HepG2 (cell line): Measurements from ENCODE around the gene CPA5. TPM values are rescaled to one million over a fixed set of nuclear protein-coding genes. Genes with fewer than 3 reads are reported as not detected.

ENCODE experiments used
- ATAC-seq: fragments of 200-7000 bp; cut with Tn5 transposase; 3 replicates; pipeline ENCODE4 v1.9.1; 2020; ENCODE audit warnings: mild to moderate bottlenecking, moderate library complexity
- BruUV-seq: library from RNA; stranded (reverse); fragments of 400-500 nt; replicated peaks from 2 replicates; lab custom pipeline; 2021; lab: Mats Ljungman, UMichigan
- CTCF ChIA-PET: fragments of 300-600 bp; formaldehyde crosslinking; extraction: SDS; loops from one replicate; lab custom pipeline; 2021; ENCODE audit warnings: low total read pairs, inconsistent platforms, low intra/inter-chr PET ratio; lab: Yijun Ruan, JAX
- POLR2A ChIA-PET: fragments of 350-600 bp; sonication (Branson Sonifier 250); formaldehyde crosslinking; loops from one replicate; lab custom pipeline; 2020; ENCODE audit warnings: antibody characterized with exemption, inconsistent platforms; lab: Yijun Ruan, JAX
- DNase-seq: peaks from one replicate; pipeline ENCODE4 v3.0.0-alpha.2; 2015; ENCODE audit warnings: low spot score
- FAIRE-seq: peaks from 3 replicates; lab custom pipeline; 2011; peaks lifted over from hg19 to GRCh38; lab: Jason Lieb, UNC
- H2AFZ ChIP-seq: one replicate; pipeline ENCODE4 v1.6.1; 2011; ENCODE audit warnings: low read length, inconsistent platforms
- H3K27ac ChIP-seq: fragments of 300-600 bp; 3 replicates; pipeline ENCODE4 v1.8.0; 2011; ENCODE audit warnings: mixed run types, mild to moderate bottlenecking, mixed read lengths, low read length, inconsistent platforms; ENCODE audit not compliant: insufficient read depth; ENCODE audit errors: extremely low read length
- H3K27me3 ChIP-seq, 2 experiments: fragments of 200-600 bp in 1 of 2; 2 replicates in 1 of 2; 3 replicates in 1 of 2; pipeline versions ENCODE4 v1.6.0 to v1.8.0; 2011; ENCODE audit warnings: low read length in 2 of 2, mild to moderate bottlenecking in 2 of 2, moderate library complexity in 2 of 2, inconsistent platforms in 1 of 2; ENCODE audit not compliant: insufficient read depth in 2 of 2, control insufficient read depth in 1 of 2
- H3K36me3 ChIP-seq, 2 experiments: fragments of 200-600 bp in 1 of 2; replicated peaks in 1 of 2; 2 replicates in 1 of 2; 3 replicates in 1 of 2; pipeline versions ENCODE4 v1.5.1 to v1.8.0; 2011; ENCODE audit warnings: low read length in 2 of 2, inconsistent platforms in 1 of 2; ENCODE audit not compliant: insufficient read depth in 2 of 2, control insufficient read depth in 1 of 2
- H3K4me1 ChIP-seq: 2 replicates; pipeline ENCODE4 v1.5.1; 2012; ENCODE audit warnings: low read length, inconsistent platforms; ENCODE audit not compliant: insufficient read depth
- H3K4me2 ChIP-seq: 2 replicates; pipeline ENCODE4 v1.6.0; 2011; ENCODE audit warnings: low read depth, low read length, inconsistent platforms
- H3K4me3 ChIP-seq, 3 experiments: fragments of 200-600 bp in 1 of 3; sonication (generic), shearing (Covaris generic) in 1 of 3; replicated peaks in 1 of 3; 2 replicates each; pipeline ENCODE4 v1.5.1; 2011 to 2016; ENCODE audit warnings: low read length in 3 of 3, inconsistent platforms in 2 of 3, low read depth in 2 of 3, mild to moderate bottlenecking in 2 of 3, control low read depth in 1 of 3, mixed read lengths in 1 of 3; ENCODE audit not compliant: insufficient read depth in 1 of 3
- H3K79me2 ChIP-seq: one replicate; pipeline ENCODE4 v1.6.1; 2011; ENCODE audit warnings: low read length, inconsistent platforms; ENCODE audit not compliant: insufficient read depth
- H3K9ac ChIP-seq: 2 replicates; pipeline ENCODE4 v1.6.0; 2011; ENCODE audit warnings: mild to moderate bottlenecking, low read depth, low read length, inconsistent platforms; ENCODE audit not compliant: insufficient read depth
- H3K9me3 ChIP-seq: 2 replicates; pipeline ENCODE4 v1.5.1; 2012; ENCODE audit warnings: mild to moderate bottlenecking, low read length
- H4K20me1 ChIP-seq: 2 replicates; pipeline ENCODE4 v1.6.0; 2011; ENCODE audit warnings: inconsistent platforms, mild to moderate bottlenecking, low read length, moderate library complexity; ENCODE audit not compliant: insufficient read depth
- MAFF ChIP-seq: IDR thresholded peaks from 2 replicates; pipeline ENCODE4 v1.6.1; 2011; ENCODE audit warnings: low read depth, low read length, improper control_type of control experiment
- RFXANK ChIP-seq: IDR thresholded peaks from 2 replicates; pipeline ENCODE4 v1.6.1; 2016
- SP140L ChIP-seq: sonication (generic); formaldehyde crosslinking; IDR thresholded peaks from 2 replicates; pipeline ENCODE4 v1.4.0; 2020; ENCODE audit warnings: missing genetic modification reagents, borderline replicate concordance
- ZFY ChIP-seq: sonication (generic); formaldehyde crosslinking; IDR thresholded peaks from 2 replicates; pipeline ENCODE4 v1.4.0; 2020; ENCODE audit warnings: missing genetic modification reagents
- ZNF609 ChIP-seq: sonication (generic); formaldehyde crosslinking; IDR thresholded peaks from 2 replicates; pipeline ENCODE4 v1.4.0; 2020; ENCODE audit warnings: mild to moderate bottlenecking, missing genetic modification reagents, borderline replicate concordance
- ZNF788 ChIP-seq: sonication (generic); formaldehyde crosslinking; IDR thresholded peaks from 2 replicates; pipeline ENCODE4 v1.5.0; 2020; ENCODE audit warnings: mild to moderate bottlenecking, missing genetic modification reagents, borderline replicate concordance
- WGBS: methylation state at CpG from one replicate; pipeline ENCODE4 v1.1.6; 2017; ENCODE audit warnings: low lambda C conversion rate; 5-methylcytosine and 5-hydroxymethylcytosine counted together
- in situ Hi-C: cut with HindIII; loops from 2 replicates; pipeline ENCODE4 v1.10.0; 2017; ENCODE audit warnings: low pct_unique_long_range_greater_than_20kb; ENCODE audit not compliant: extremely low pct_ligation_motif_present
- intact Hi-C: fragments of 100-400 bp; cut with micrococcal nuclease; formaldehyde crosslinking; loops from one replicate; pipeline ENCODE4 v1.10.0; 2022; ENCODE audit not compliant: unreplicated experiment
- polyA plus RNA-seq, 8 experiments: library from polyadenylated mRNA; depleted of rRNA in 3 of 8; stranded (reverse) in 7 of 8; unstranded in 1 of 8; fragments of >200 nt; fragmentation: Illumina TruSeq in 4 of 8; extraction: Trizol in 4 of 8; gene quantifications; 2 replicates each; pipeline versions ENCODE4 v1.2.1 to v1.2.3, GENCODE V29; 2011 to 2016; ENCODE audit warnings: low read depth in 4 of 8, missing spikeins in 1 of 8, mixed read lengths in 1 of 8; ENCODE audit not compliant: insufficient read depth in 1 of 8
- total RNA-seq, 5 experiments: library from RNA; depleted of rRNA; stranded (reverse); fragments of >200 nt; fragmentation: Illumina TruSeq; extraction: Trizol; gene quantifications; 2 replicates each; pipeline ENCODE4 v1.2.3, GENCODE V29; 2016; ENCODE audit warnings: low read depth in 1 of 5
- TF ChIP-seq, protein P1 (sequence below): sonication (generic); formaldehyde crosslinking; IDR thresholded peaks from 2 replicates; pipeline ENCODE4 v1.5.0; 2020; ENCODE audit warnings: missing genetic modification reagents, mild to moderate bottlenecking, borderline replicate concordance
- TF ChIP-seq, protein P2 (sequence below): sonication (generic); formaldehyde crosslinking; IDR thresholded peaks from 2 replicates; pipeline ENCODE4 v1.4.0; 2020; ENCODE audit warnings: missing genetic modification reagents

The CPA5 gene
- total and polyA plus RNA-seq, 2 of the 13 experiments (the other 11 are each of a cell fraction or from before 2014, with no cell fraction given): 0.48 TPM; not detected in 1

GRCh38 chr7:130371046-130371445 lies 26.4 kb downstream of the CPA5 start:
- ChIA-PET POLR2A (no interaction called here), CTCF (no interaction called here)
- no peaks in the 10 kb centered on the region for H4K20me1 ChIP-seq
- no peak overlapping the region for H3K4me3 ChIP-seq
- no peak overlapping the region for H2AFZ ChIP-seq
- no peak overlapping the region for H3K4me2 ChIP-seq
- H3K9me3 ChIP-seq: peaks cover 6% of the 10 kb centered on the region
- in situ Hi-C loops: no loop called here
- no peak for DNase-seq
- no peak for TF ChIP-seq ZNF788 (CRISPR knock-in tag)
- no TSS peak for BruUV-seq
- no peaks in the 10 kb centered on the region for H3K27me3 ChIP-seq
- 56% methylated on average over 3 of the region's 3 CpGs for WGBS
- FAIRE-seq: no peak
- H3K36me3 ChIP-seq: no peaks in the 10 kb centered on the region
- no peak overlapping the region for H3K27ac ChIP-seq
- intact Hi-C loops: no loop called here
- ATAC-seq: no peak
- no peaks in the 10 kb centered on the region for H3K79me2 ChIP-seq
- H3K9ac ChIP-seq: no peak overlapping the region
- peaks cover 89% of the 10 kb centered on the region for H3K4me1 ChIP-seq

GRCh38 chr7:130372402-130373165 lies 28.0 kb downstream of the CPA5 start:
- Histone ChIP-seq H3K27ac (peak overlapping the region; percentile 94), H3K36me3 (no peaks in the 10 kb centered on the region), H3K9me3 (peaks cover 10% of the 10 kb centered on the region), H4K20me1 (no peaks in the 10 kb centered on the region), H3K4me2 (peak overlapping the region; percentile 68), H3K4me3 (peak overlapping the region in 2 of 3 experiments; percentile 4 to 52; a peak in 1 of 6 replicates), H3K27me3 (no peaks in the 10 kb centered on the region), H3K79me2 (no peaks in the 10 kb centered on the region), H3K4me1 (peaks cover 74% of the 10 kb centered on the region), H2AFZ (no peak overlapping the region), H3K9ac (peak overlapping the region; percentile 73)
- WGBS: 79% methylated on average over 11 of the region's 11 CpGs
- DNase-seq (no peak), FAIRE-seq (no peak), ATAC-seq (no peak)
- in situ Hi-C loops (no loop called here), intact Hi-C loops (no loop called here)
- POLR2A ChIA-PET: interaction anchor here (0.5 to 0.6 kb wide), 2 partner anchors 71 to 304 kb away, joined by 3 read pairs; no protein-coding TSS in a partner anchor
- CTCF ChIA-PET: no interaction called here
- no TSS peak for BruUV-seq
- TF ChIP-seq ZFY (CRISPR knock-in tag): no peak
- 0 out of 2 replicates have a peak, but pooled peaks have one; percentile 31 for TF ChIP-seq ZNF609 (CRISPR knock-in tag)
- TF ChIP-seq RFXANK (CRISPR knock-in tag): no peak
- no peak for TF ChIP-seq MAFF
- no peak for TF ChIP-seq SP140L (CRISPR knock-in tag)
- TF ChIP-seq, protein P1, sequence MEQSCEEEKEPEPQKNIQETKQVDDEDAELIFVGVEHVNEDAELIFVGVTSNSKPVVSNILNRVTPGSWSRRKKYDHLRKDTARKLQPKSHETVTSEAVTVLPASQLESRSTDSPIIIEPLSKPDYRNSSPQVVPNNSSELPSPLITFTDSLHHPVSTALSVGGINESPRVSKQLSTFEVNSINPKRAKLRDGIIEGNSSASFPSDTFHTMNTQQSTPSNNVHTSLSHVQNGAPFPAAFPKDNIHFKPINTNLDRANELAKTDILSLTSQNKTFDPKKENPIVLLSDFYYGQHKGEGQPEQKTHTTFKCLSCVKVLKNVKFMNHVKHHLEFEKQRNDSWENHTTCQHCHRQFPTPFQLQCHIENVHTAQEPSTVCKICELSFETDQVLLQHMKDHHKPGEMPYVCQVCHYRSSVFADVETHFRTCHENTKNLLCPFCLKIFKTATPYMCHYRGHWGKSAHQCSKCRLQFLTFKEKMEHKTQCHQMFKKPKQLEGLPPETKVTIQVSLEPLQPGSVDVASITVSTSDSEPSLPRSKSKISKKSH (CRISPR knock-in tag): no peak
- TF ChIP-seq, protein P2, sequence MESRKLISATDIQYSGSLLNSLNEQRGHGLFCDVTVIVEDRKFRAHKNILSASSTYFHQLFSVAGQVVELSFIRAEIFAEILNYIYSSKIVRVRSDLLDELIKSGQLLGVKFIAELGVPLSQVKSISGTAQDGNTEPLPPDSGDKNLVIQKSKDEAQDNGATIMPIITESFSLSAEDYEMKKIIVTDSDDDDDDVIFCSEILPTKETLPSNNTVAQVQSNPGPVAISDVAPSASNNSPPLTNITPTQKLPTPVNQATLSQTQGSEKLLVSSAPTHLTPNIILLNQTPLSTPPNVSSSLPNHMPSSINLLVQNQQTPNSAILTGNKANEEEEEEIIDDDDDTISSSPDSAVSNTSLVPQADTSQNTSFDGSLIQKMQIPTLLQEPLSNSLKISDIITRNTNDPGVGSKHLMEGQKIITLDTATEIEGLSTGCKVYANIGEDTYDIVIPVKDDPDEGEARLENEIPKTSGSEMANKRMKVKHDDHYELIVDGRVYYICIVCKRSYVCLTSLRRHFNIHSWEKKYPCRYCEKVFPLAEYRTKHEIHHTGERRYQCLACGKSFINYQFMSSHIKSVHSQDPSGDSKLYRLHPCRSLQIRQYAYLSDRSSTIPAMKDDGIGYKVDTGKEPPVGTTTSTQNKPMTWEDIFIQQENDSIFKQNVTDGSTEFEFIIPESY (CRISPR knock-in tag): peak; percentile 79
